Measurements from ENCODE around the gene EGLN2. TPM values are rescaled to one million over a fixed set of nuclear protein-coding genes. Genes with fewer than 3 reads are reported as not detected.

The EGLN2 gene
- total RNA-seq, 1 experiment from 2014 or later, result 58.6 TPM

DNA sequence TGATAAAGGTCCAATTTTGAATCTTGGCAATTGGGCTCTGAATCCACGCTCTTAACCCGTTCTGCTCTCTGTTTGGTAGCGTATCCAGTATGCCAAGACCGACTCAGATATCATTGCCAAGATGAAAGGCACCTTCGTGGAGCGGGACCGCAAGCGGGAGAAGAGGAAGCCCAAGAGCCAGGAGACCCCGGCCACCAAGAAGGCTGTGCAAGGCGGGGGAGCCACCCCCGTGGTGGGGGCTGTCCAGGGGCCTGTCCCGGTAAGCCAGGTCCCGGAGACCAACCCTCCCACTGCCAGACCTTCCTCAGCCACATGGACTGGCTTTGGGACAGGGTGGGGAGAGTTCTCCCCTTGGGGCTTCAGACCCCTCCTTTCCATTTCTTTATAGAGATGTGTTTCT, 39.6 kb upstream of the EGLN2 start:
- H4K20me1 ChIP-seq (ENCODE audit: insufficient read depth), result 0 out of 2 replicates have a peak, but pooled peaks cover 3% of the 10 kb centered on the region

More for the DNA sequence above, 39.6 kb upstream of the EGLN2 start:
- ATAC-seq, result no peak
- no peaks in the 10 kb centered on the region for H3K27me3 ChIP-seq (ENCODE audit: insufficient read depth, low read length)
- H3K9ac ChIP-seq (ENCODE audit: low read length), result no peak overlapping the region
- BruUV-seq (replicated peaks), result no TSS peak
- TF ChIP-seq EZH2phosphoT487 (IDR thresholded peaks at IDR 0.05; ENCODE audit: borderline replicate concordance) (no peak), SP1 (IDR thresholded peaks at IDR 0.05; ENCODE audit: low read depth) (no peak), CBX3 (IDR thresholded peaks at IDR 0.05; ENCODE audit: low read depth) (no peak), ZNF274 (IDR thresholded peaks at IDR 0.05; ENCODE audit: low read depth, low read length) (no peak), ATF3 (IDR thresholded peaks at IDR 0.05) (no peak), POLR2A (IDR thresholded peaks at IDR 0.05; ENCODE audit: borderline replicate concordance, extremely low read depth, insufficient read depth, insufficient read length) (no peak), POLR2AphosphoS5 (IDR thresholded peaks at IDR 0.05; ENCODE audit: low read depth, low read length) (no peak), EZH2 (IDR thresholded peaks at IDR 0.05) (no peak), RAD21 (IDR thresholded peaks at IDR 0.05; ENCODE audit: low read depth) (no peak), YY1 (IDR thresholded peaks at IDR 0.05; ENCODE audit: extremely low read depth, insufficient replicate concordance, low read depth, low read length) (no peak), SRF (IDR thresholded peaks at IDR 0.05; ENCODE audit: low read depth) (no peak), EGR1 (IDR thresholded peaks at IDR 0.05; ENCODE audit: low read depth) (no peak)
- TF ChIP-seq, protein P1, sequence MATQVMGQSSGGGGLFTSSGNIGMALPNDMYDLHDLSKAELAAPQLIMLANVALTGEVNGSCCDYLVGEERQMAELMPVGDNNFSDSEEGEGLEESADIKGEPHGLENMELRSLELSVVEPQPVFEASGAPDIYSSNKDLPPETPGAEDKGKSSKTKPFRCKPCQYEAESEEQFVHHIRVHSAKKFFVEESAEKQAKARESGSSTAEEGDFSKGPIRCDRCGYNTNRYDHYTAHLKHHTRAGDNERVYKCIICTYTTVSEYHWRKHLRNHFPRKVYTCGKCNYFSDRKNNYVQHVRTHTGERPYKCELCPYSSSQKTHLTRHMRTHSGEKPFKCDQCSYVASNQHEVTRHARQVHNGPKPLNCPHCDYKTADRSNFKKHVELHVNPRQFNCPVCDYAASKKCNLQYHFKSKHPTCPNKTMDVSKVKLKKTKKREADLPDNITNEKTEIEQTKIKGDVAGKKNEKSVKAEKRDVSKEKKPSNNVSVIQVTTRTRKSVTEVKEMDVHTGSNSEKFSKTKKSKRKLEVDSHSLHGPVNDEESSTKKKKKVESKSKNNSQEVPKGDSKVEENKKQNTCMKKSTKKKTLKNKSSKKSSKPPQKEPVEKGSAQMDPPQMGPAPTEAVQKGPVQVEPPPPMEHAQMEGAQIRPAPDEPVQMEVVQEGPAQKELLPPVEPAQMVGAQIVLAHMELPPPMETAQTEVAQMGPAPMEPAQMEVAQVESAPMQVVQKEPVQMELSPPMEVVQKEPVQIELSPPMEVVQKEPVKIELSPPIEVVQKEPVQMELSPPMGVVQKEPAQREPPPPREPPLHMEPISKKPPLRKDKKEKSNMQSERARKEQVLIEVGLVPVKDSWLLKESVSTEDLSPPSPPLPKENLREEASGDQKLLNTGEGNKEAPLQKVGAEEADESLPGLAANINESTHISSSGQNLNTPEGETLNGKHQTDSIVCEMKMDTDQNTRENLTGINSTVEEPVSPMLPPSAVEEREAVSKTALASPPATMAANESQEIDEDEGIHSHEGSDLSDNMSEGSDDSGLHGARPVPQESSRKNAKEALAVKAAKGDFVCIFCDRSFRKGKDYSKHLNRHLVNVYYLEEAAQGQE (IDR thresholded peaks at IDR 0.05; ENCODE audit: low read depth), result no peak
- POLR2A ChIA-PET, result interaction anchor here (1.2 kb wide), 1 partner anchor 9 kb away, joined by 3 read pairs; the partner anchor contains the start of genes ACTMAP and SNRPA
- H3K4me1 ChIP-seq (ENCODE audit: control insufficient read depth in 1 of 2, insufficient read depth in 2 of 2, low read length in 2 of 2), result peaks cover 0 to 6% of the 10 kb centered on the region in 2 experiments; a peak in 3 of 4 replicates
- H3K9me3 ChIP-seq (ENCODE audit: control insufficient read depth in 1 of 2, insufficient read depth in 1 of 2, low read depth in 1 of 2, low read length in 2 of 2), result no peaks in the 10 kb centered on the region
- no peak for DNase-seq (ENCODE audit: low read depth, low spot score)
- no peak overlapping the region for H3K4me3 ChIP-seq (replicated peaks in 1 of 2; ENCODE audit: low read depth in 1 of 2, low read length in 2 of 2)
- peaks cover 96% of the 10 kb centered on the region for H3K79me2 ChIP-seq (ENCODE audit: insufficient read depth, low read length)
- no peak overlapping the region for H2AFZ ChIP-seq (ENCODE audit: low read depth, low read length, poor library complexity, severe bottlenecking)
- CTCF ChIA-PET, result no interaction called here
- peaks cover 74 to 90% of the 10 kb centered on the region in 2 experiments for H3K36me3 ChIP-seq (ENCODE audit: control insufficient read depth in 1 of 2, insufficient read depth in 2 of 2, low read length in 2 of 2)
- no peaks in the 10 kb centered on the region for H3K9me2 ChIP-seq (ENCODE audit: insufficient read depth)
- H3K27ac ChIP-seq (ENCODE audit: low read depth, low read length), result no peak overlapping the region
- RAD21 ChIA-PET (ENCODE audit: low non-redundant PET in 1 of 2, low total read pairs in 2 of 2, uncharacterized antibody in 2 of 2, unreplicated experiment in 2 of 2), result no interaction called here
- no peak overlapping the region for H3K4me2 ChIP-seq (ENCODE audit: low read length)
- intact Hi-C loops (cut with micrococcal nuclease), result no loop called here

Data from HCT116 (cell line).